HUES48 (cell line): ENCODE data around the gene SLC22A5.
A peak's percentile ranks its signal among the peaks of the same experiment; 100 is the strongest.

Experiments
- H3K27ac ChIP-seq: one replicate; pipeline ENCODE4 v1.7.0; 2013; ENCODE audit warnings: low read depth, low read length, inconsistent platforms
- H3K27me3 ChIP-seq: 2 replicates; pipeline ENCODE4 v1.6.1; 2013; ENCODE audit warnings: mild to moderate bottlenecking, low read length; ENCODE audit not compliant: control insufficient read depth, insufficient read depth
- H3K36me3 ChIP-seq: 2 replicates; pipeline ENCODE4 v1.6.1; 2013; ENCODE audit warnings: low read length; ENCODE audit not compliant: control insufficient read depth, insufficient read depth
- H3K4me1 ChIP-seq: 2 replicates; pipeline ENCODE4 v1.6.1; 2013; ENCODE audit warnings: mild to moderate bottlenecking, low read length; ENCODE audit not compliant: control insufficient read depth, insufficient read depth
- H3K4me3 ChIP-seq: 2 replicates; pipeline ENCODE4 v1.5.1; 2013; ENCODE audit warnings: mild to moderate bottlenecking, low read depth, low read length
- H3K9ac ChIP-seq: 2 replicates; pipeline ENCODE4 v1.6.1; 2013; ENCODE audit warnings: mild to moderate bottlenecking, low read depth, low read length, moderate library complexity
- H3K9me3 ChIP-seq: 2 replicates; pipeline ENCODE4 v1.6.1; 2013; ENCODE audit warnings: low read length; ENCODE audit not compliant: control insufficient read depth, insufficient read depth

SLC22A5 gene

DNA sequence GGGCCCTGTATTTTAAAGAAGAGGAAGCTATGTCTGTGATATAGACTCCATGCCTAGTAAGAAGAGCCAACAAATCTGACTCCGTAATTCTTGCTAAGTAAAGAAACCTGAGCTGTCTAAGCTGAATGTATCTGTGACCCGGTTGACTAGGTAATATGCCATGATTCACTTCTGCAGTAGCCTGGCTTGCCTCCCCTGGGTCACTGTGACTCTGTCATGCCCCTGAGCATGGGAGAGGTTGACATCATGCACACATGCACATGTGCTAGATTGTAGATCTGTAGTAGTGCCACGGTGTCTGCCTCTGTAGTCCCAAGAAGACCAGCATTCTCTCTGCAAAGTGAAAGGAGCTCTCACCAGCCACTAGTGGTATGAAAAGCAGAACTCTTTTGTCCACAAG is 9.1 kb downstream of the SLC22A5 start:
- Histone ChIP-seq H3K36me3 (no peaks in the 10 kb centered on the region), H3K27ac (no peak overlapping the region), H3K9me3 (no peaks in the 10 kb centered on the region), H3K27me3 (no peaks in the 10 kb centered on the region), H3K4me1 (no peaks in the 10 kb centered on the region), H3K9ac (no peak overlapping the region), H3K4me3 (no peak overlapping the region)

- Histone ChIP-seq H3K4me3 (no peak overlapping the region), H3K4me1 (no peaks in the 10 kb centered on the region), H3K9ac (no peak overlapping the region), H3K27ac (no peak overlapping the region), H3K36me3 (no peaks in the 10 kb centered on the region), H3K27me3 (no peaks in the 10 kb centered on the region), H3K9me3 (no peaks in the 10 kb centered on the region)
Observed at GRCh38 chr5:132380047-132380446, 10.5 kb downstream of the SLC22A5 start.

GRCh38 chr5:132380741-132381140 is 11.2 kb downstream of the SLC22A5 start:
- H3K27ac ChIP-seq, result no peak overlapping the region

DNA sequence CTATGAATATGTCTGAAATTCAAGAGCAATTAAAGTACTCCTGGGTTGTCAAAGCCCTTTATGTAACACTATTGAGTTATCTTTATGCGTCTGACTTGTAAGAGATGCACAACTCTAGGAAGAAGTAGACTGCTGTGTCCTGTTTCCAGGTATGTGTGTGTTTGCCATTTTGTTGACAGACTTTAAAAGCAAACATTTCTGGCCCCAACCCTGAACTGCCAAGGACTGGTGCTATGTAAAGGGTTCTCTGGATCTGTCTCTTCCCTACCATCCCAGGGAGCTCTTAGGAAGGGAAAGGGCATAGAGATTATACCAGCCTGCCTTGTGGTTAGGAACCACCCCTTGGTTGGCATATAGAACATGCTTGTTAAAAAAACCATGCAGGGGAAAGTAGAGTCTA is 12.1 kb downstream of the SLC22A5 start:
- no peak overlapping the region for H3K27ac ChIP-seq
- 0 out of 2 replicates have a peak, but pooled peaks cover under 1% of the 10 kb centered on the region for H3K4me1 ChIP-seq
- H3K27me3 ChIP-seq, result no peaks in the 10 kb centered on the region
- H3K9ac ChIP-seq, result no peak overlapping the region
- H3K4me3 ChIP-seq, result no peak overlapping the region
- H3K36me3 ChIP-seq, result no peaks in the 10 kb centered on the region
- H3K9me3 ChIP-seq, result no peaks in the 10 kb centered on the region

More at GRCh38 chr5:132380741-132381140, 11.2 kb downstream of the SLC22A5 start:
- H3K9me3 ChIP-seq, result no peaks in the 10 kb centered on the region
- H3K27me3 ChIP-seq, result no peaks in the 10 kb centered on the region
- no peak overlapping the region for H3K4me3 ChIP-seq
- H3K9ac ChIP-seq, result no peak overlapping the region
- H3K36me3 ChIP-seq, result no peaks in the 10 kb centered on the region
- H3K4me1 ChIP-seq, result no peaks in the 10 kb centered on the region

DNA sequence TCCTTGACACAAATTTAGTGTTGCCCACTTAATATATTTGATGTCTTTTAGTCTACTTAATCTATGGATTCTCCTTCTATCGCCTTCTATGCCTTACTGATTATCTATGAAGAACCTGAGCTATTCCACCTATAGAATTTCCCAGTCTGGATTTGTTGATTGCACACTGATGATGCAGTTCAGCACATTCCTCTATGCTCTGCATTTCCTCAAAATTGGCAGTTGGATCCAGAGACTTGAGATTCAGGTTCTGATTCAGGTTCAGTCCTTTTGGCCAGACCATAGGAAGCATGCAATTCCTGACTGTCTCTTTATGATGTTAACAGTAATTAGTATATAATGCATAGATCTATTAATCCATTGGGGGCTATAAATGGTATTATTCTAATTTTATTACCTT is 13.8 kb downstream of the SLC22A5 start:
- Histone ChIP-seq H3K9ac (no peak overlapping the region), H3K4me3 (no peak overlapping the region), H3K27ac (no peak overlapping the region), H3K27me3 (no peaks in the 10 kb centered on the region), H3K36me3 (no peaks in the 10 kb centered on the region), H3K9me3 (no peaks in the 10 kb centered on the region), H3K4me1 (peaks cover 7% of the 10 kb centered on the region; the same call in 1 of the 2 replicates)

DNA sequence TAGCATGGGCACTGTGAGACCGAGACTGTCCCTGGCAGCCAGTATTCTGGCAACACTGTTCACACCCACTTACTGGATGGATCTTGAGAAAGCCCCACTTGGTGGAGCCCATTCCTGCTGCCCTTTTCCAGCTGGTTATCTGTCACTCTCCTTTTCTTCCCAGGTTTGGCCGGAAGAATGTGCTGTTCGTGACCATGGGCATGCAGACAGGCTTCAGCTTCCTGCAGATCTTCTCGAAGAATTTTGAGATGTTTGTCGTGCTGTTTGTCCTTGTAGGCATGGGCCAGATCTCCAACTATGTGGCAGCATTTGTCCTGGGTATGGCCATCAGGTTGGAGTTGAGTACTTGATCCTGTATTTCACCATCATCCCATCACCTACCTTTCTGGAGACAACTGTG is 14.5 kb downstream of the SLC22A5 start:
- Histone ChIP-seq H3K27ac (no peak overlapping the region), H3K9ac (no peak overlapping the region), H3K4me1 (peaks cover 7% of the 10 kb centered on the region; the same call in 1 of the 2 replicates), H3K36me3 (no peaks in the 10 kb centered on the region), H3K4me3 (no peak overlapping the region), H3K27me3 (no peaks in the 10 kb centered on the region), H3K9me3 (no peaks in the 10 kb centered on the region)

DNA sequence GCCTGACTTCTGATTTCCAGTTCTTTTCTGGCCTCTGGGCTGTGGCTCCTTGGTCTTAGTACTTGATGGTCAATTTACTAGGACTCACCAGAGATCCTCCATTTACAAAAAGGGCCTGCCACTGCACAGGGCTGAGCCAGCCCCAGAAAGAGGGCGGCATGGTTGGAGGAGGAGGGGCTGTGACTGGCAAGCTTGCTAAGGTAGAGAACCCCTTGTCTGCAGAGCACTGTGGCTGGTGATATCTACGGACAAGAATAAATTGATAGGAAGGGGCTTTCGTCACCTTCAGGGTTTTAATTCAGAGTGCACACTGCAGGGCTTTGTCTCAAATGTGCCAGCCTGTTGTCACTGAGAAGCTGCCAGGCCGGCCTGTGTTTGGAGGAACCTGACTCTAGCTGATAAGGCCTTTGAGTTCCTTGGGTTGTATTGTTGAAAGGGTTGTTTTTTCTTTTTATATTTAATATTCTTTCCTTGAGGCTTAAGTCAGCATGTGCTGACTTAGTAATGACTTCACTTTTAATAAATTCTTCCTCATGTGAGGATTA is 15.1 kb downstream of the SLC22A5 start:
- H3K4me3 ChIP-seq, result no peak overlapping the region
- H3K27ac ChIP-seq, result no peak overlapping the region
- H3K27me3 ChIP-seq, result no peaks in the 10 kb centered on the region
- peaks cover 7% of the 10 kb centered on the region; the same call in 1 of the 2 replicates for H3K4me1 ChIP-seq
- no peaks in the 10 kb centered on the region for H3K9me3 ChIP-seq
- H3K9ac ChIP-seq, result no peak overlapping the region
- H3K36me3 ChIP-seq, result no peaks in the 10 kb centered on the region

DNA sequence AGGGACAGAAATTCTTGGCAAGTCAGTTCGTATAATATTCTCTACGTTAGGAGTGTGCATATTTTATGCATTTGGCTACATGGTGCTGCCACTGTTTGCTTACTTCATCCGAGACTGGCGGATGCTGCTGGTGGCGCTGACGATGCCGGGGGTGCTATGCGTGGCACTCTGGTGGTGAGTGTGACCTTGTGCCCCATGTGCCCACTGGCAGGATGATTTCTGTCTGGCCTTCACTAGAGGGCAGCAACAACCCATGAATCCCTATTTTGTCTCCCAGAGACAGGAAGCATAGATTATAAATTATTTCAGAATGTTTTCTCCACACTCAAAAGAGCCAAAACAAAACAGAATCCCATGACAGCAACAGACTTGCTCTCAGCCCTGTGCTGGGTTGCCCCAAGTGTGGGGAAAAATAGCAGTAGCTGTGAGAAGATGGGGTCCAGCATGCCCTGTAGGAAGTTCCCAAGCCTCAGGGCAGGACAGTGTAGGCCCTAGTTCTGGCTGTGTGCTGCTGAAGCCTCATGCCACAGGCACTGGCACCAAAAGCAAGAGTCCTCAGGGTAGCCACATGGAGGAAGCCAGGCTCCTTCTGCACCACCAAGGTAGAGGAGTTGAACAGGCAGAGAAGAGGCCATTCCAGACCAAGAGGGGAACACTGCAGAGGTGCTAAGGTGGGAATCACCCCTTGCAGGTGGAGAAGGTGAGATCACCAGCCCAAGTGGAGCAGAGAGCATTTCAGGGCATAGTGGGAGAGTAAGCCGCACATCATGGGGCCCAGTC is 16.0 kb downstream of the SLC22A5 start:
- no peak overlapping the region for H3K27ac ChIP-seq

DNA sequence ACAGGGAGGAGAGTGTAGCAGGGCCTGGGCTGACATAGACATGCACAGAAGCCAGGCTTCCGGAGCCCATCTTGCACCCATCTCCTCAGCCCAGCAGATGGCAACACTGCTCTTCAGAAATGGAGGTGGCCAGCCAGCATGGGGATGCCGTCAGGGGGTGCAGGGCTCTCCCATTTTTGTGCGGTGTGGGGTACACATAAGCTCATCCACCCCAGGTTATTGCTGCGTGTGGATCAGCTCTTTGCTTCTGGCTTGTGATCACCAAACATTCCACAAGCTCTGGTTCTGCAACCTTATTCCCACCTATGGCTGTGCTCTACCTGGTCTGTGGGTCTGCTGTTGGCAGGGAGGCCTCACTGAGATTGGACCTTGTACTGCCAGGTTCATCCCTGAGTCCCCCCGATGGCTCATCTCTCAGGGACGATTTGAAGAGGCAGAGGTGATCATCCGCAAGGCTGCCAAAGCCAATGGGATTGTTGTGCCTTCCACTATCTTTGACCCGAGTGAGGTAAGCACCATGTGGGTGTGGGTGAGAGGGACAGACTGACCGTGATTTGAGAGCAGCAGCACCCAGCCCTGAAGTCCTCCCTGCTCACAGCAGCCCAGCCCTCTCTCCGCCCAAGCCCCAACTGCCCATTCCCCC is 17.3 kb downstream of the SLC22A5 start:
- Histone ChIP-seq H3K27ac (no peak overlapping the region), H3K9ac (no peak overlapping the region), H3K9me3 (no peaks in the 10 kb centered on the region), H3K27me3 (no peaks in the 10 kb centered on the region), H3K4me1 (peaks cover 7% of the 10 kb centered on the region; the same call in 1 of the 2 replicates), H3K4me3 (no peak overlapping the region), H3K36me3 (no peaks in the 10 kb centered on the region)

More for the DNA sequence above, 16.0 kb downstream of the SLC22A5 start:
- H3K27me3 ChIP-seq, result no peaks in the 10 kb centered on the region
- no peak overlapping the region for H3K9ac ChIP-seq
- no peaks in the 10 kb centered on the region for H3K36me3 ChIP-seq
- no peak overlapping the region for H3K4me3 ChIP-seq
- no peaks in the 10 kb centered on the region for H3K9me3 ChIP-seq
- H3K4me1 ChIP-seq, result peaks cover 7% of the 10 kb centered on the region; the same call in 1 of the 2 replicates

DNA sequence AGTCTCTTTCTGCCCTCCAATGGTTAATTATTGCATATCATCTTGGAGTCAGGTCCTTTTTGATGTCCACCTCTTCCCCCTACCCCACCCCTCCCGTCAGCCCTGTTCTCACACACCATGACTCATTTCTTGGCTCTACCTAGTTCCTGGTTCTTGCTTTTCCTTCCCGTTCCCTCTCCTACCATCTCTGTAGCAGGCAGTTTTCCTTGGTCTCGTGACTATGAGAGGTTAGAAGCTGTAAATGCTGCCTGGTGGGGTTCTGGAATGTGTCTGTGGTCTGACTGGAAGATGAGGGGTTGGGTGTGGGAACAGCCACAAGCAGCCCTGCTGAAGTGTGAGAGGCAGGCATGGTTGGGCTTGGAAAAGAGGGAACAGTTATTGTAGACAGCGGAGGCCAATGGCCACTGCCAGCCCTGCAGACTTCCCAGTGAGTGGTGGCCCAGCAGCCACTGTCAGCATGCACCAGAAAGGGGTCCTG is 18.2 kb downstream of the SLC22A5 start:
- no peaks in the 10 kb centered on the region for H3K9me3 ChIP-seq
- H3K9ac ChIP-seq, result no peak overlapping the region
- H3K27me3 ChIP-seq, result no peaks in the 10 kb centered on the region
- H3K27ac ChIP-seq, result peak overlapping the region; percentile 24
- no peak overlapping the region for H3K4me3 ChIP-seq
- H3K4me1 ChIP-seq, result peaks cover 7% of the 10 kb centered on the region; the same call in 1 of the 2 replicates
- H3K36me3 ChIP-seq, result no peaks in the 10 kb centered on the region
